AG09309 (cell line): ENCODE measurements around the gene SDK1.

ENCODE experiments used
- DNase-seq: peaks from one replicate; pipeline ENCODE4 v3.0.0-alpha.2; 2010; ENCODE audit warnings: low read depth
- H3K4me3 ChIP-seq: 2 replicates; pipeline ENCODE4 v1.5.1; 2011; ENCODE audit warnings: mild to moderate bottlenecking, low read depth, low read length, moderate library complexity; ENCODE audit not compliant: control insufficient read depth
- CTCF ChIP-seq: IDR thresholded peaks from 2 replicates; pipeline ENCODE4 v1.5.1; 2011; ENCODE audit warnings: mild to moderate bottlenecking, low read depth, low read length, inconsistent platforms; ENCODE audit not compliant: insufficient read depth, control insufficient read depth; ENCODE audit errors: missing control alignments

Gene SDK1

GRCh38 chr7:3463696-3464095 is 162.6 kb downstream of the SDK1 start:
- H3K4me3 ChIP-seq, result no peak overlapping the region
- DNase-seq, result no peak
- TF ChIP-seq CTCF, result no peak

- no peak for DNase-seq
- H3K4me3 ChIP-seq, result no peak overlapping the region
- TF ChIP-seq CTCF, result no peak
Measured at GRCh38 chr7:3464900-3465622, 164.0 kb downstream of the SDK1 start.

GRCh38 chr7:3466261-3466660 is 165.2 kb downstream of the SDK1 start:
- DNase-seq, result no peak
- no peak for TF ChIP-seq CTCF
- H3K4me3 ChIP-seq, result no peak overlapping the region

- no peak for DNase-seq
- no peak for TF ChIP-seq CTCF
- no peak overlapping the region for H3K4me3 ChIP-seq
Measured at GRCh38 chr7:3469641-3470040, 168.6 kb downstream of the SDK1 start.

- no peak overlapping the region for H3K4me3 ChIP-seq
- DNase-seq, result no peak
- TF ChIP-seq CTCF, result no peak
Measured at GRCh38 chr7:3480197-3480596, 179.1 kb downstream of the SDK1 start.

GRCh38 chr7:3481435-3481834 is 180.4 kb downstream of the SDK1 start:
- TF ChIP-seq CTCF, result no peak
- H3K4me3 ChIP-seq, result no peak overlapping the region
- no peak for DNase-seq

GRCh38 chr7:3482147-3482921 is 181.3 kb downstream of the SDK1 start:
- no peak for DNase-seq
- no peak for TF ChIP-seq CTCF
- H3K4me3 ChIP-seq, result no peak overlapping the region
